ENCODE measurements around the gene ATP9B.

The ATP9B gene

DNA sequence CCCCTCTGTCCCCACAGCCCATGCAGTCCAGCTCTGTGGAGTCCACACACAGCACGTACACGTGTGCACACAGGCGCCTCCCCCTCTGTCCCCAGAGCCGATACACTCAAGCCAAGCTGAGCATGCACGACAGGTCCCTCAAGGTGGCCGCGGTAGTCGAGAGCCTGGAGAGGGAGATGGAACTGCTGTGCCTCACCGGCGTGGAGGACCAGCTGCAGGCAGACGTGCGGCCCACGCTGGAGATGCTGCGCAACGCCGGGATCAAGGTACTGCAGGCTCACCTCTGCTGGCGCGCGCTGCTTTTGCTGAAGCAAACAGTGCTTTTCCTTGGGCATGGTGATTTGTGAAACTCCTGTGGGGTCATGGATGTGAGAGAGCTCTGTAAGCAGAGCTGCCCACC, 268.0 kb downstream of the ATP9B start:
- no peak for DNase-seq

DNA sequence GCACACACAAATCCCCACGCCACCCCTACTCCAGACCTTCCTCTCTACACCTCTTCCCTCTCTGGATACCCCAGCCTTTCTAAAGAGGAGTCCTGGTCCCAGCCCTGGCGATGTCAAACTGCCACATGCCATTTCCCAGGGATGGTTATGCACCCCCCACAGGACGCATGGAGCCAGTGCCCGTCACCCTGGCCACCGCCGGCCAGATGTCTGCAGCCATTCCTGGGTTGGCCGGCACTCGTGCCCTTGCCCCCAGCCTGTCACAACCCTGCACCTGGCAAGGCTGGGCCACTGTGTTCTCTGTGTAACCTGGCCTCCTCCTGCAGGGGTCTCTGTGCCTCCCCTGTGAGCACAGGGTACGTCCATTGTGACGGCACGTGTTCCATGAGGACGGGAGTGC, 268.4 kb downstream of the ATP9B start:
- DNase-seq = no peak

DNA sequence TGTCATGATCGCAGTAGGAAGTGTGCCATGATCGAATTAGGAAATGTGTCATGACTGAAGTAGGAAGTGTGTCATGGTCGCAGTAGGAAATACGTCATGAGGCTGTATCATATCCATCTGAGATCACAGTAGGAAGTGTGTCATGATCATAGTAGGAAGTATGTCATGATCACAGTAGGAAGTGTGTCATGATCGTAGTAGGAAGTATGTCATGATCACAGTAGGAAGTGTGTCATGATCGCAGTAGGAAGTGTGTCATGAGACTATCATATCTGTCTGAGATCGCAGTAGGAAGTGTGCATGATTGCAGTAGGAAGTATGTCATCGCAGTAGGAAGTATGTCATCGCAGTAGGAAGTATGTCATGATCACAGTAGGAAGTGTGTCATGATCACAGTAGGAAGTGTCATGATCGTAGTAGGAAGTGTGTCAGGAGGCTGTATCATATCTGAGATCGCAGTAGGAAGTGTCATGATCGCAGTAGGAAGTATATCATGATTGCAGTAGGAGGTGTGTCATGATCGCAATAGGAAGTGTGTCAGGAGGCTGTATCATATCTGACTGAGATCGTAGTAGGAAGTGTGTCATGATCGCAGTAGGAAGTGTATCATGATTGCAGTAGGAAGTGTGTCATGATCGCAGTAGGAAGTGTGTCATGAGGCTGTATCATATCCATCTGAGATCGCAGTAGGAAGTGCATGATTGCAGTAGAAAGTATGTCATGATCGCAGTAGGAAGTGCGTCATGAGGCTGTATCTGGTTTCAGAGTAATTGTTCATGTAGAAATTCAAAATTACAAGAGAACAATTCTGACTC, 270.1 kb downstream of the ATP9B start:
- no peak for DNase-seq

DNA sequence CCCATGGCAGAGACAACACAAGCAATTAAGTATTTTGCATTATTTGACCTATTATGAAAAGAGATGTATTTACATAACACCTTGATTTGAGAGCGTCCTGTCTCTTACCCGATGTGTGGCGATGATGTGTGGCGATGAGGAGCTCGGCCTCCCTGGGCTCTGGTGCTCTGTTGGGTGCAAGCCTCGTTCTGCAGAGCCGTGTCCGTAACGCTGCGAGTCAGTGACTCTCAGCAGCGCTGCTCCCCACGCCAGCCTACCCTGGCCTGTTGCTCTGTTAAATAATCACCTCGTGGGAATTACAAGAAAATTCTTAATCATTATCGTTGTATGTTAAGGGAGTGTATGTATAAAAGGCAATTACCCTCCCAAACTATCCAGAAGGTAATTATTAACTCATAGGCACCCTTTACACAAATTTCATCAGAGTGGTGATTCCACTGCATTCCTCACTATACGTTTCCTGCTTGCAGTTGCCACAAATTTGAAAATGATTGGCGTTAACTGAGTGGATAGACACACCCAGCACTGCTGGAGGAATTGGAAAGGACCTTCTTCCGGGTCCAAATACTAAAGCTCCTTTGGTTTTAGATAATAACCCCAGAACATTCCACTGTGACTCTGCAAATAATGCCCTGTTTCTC, 274.5 kb downstream of the ATP9B start:
- DNase-seq = no peak

DNA sequence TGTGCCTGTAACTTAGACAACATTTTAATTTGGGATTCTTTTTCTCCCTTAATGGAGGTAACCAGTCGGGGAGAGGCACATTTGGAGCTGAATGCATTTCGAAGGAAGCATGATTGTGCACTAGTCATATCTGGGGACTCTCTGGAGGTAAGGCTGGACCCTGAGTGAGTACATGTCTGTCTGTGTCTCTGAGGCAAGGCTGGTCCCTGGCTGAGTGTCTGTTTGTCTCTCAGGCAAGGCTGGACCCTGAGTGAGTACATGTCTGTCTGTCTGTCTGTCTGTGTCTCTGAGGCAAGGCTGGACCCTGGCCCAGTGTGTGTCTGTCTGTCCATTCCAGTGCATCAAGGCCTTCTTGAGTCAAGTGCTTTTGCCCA, 275.0 kb downstream of the ATP9B start:
- no peak for DNase-seq

DNA sequence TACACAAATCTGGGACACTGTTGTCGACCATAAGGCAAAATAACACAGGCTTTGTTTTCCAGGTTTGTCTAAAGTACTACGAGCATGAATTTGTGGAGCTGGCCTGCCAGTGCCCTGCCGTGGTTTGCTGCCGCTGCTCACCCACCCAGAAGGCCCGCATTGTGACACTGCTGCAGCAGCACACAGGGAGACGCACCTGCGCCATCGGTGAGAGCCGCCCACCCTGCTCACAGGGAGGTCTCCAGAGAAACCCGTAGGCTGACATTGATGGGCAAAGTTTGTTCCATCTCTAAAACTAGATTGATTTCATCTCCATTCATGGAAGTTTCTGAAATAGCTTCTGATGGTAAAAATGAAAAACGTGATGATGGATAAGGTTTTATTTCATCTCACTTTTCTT, 276.2 kb downstream of the ATP9B start:
- DNase-seq = no peak

DNA sequence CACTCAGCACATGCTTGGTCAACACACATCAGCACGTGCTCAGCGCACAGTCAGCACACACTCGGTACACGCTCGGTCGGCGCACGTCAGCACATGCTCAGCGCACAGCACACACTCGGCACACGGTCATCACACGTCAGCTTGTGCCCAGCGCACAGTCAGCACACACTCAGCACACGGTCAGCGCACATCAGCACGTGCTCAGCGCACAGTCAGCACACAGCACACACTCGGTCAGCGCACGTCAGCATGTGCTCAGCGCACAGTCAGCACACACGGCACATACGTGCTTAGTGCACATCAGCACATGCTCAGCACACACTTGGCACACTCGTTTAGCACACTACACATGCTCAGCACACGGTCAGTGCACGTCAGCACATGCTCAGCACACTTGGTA, 276.8 kb downstream of the ATP9B start:
- no peak for DNase-seq

DNA sequence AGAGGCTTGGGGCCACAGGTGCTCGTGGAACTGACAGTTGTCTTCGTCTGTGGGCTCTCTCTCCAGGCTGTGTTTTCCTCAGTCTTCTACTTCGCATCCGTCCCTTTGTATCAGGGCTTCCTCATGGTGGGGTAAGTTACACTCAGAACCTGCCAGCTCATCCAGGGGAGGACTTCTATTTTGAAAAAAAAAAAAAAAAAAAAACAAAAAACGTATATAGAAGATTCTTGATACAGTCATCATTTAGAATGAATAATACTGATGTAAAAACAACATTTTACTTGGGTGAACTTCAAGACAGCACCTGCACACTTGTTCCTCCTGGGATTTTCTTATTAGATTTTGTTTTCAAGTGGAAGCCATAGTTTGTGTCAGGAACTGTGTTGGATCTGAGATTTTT, 278.9 kb downstream of the ATP9B start:
- no peak for DNase-seq

DNA sequence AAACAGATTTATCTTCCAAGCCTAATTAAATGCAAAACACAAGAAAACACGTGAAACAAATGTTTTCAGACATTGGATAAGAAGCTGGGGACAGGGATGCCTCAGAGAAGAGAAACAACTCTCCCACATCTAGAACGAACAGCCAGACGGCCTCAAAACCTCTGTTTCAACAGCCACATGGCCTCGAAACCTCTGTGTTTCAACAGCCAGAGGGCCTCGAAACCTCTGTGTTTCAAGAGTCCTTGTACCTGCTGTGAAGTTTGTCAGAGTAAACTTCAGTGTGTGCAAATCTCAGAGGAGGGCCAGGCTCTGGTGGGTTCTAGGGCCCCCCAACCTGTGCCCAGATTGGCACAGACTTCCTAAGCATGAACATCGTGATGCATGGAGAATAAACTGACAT, 283.2 kb downstream of the ATP9B start:
- DNase-seq = no peak

DNA sequence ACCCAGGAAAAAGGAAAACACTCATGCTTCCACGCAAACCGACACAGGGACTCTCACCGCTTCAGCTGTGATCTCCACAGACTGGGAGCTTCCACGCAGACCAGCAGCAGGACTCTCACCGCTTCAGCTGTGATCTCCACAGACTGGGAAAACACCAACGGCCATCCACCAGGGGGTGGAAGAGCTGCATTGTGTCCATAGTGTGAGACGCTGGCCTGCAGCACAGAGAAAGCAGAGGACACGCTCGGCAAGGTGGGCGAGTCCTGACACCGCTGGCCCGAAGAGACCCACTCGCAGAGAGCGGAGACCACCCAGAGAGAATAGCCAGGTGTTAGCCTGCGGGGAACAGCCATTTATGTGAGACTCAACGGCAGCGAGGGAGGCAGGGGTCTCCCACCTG, 284.1 kb downstream of the ATP9B start:
- no peak for DNase-seq

DNA sequence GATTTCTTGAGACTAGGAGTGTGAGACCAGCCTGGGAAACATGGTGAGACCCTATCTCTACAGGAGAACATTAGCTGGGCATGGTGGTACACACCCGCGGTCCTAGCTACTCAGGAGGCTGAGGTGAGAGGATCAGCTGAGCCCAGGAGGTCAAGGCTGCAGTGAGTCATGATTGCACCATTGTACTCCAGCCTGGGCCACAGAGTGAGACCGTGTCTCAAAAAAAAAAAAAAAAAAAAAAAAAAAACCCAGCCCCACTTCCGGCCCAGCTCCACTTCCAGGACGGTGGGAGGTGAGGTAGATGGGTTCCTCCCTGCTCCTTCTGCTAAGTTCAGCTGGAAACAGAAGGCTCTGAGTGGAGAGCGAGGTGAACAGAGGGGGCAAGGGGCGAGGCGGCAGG, 285.2 kb downstream of the ATP9B start:
- no peak for DNase-seq

DNA sequence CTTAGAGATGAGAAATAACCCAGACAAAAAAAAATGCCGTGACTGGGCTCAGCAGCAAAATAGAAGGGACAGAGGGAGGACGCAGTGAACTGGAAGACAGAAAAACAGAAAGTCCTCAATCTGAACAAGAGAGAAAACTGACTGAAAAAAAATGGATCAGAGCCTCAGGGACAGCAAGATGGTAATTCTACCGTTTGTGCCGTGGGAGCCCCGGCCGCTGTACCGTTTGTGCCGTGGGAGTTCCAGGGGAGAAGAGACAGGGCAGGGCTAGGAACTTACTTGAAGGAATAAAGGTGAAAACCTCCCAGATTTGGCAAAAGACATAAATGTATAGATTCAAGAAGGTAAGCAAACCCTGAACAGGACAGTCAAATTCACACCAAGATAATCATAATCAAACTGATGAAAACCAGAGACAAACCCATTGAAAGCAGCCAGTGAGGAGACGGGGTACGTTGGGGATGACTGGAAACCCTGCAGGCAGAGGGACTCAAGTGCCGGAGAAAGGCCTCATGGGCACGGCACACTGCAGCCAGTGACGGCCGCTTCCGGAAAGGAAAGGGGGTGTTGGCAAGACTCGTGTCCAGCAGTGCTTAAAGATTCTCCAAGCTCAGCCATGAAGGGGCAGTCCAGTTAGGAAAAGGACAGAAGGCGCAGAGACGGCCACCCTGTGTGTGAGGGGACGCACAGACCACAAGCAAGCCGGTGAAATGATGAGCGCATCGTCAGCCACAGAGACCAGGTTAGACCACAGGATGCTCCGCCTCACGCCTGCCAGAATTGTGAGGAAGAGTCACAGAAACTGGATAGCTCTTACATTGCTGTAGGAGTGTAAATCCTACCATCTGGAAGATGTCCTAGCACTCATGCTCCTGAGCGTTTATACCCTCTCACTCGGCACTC, 286.5 kb downstream of the ATP9B start:
- no peak for DNase-seq

DNA sequence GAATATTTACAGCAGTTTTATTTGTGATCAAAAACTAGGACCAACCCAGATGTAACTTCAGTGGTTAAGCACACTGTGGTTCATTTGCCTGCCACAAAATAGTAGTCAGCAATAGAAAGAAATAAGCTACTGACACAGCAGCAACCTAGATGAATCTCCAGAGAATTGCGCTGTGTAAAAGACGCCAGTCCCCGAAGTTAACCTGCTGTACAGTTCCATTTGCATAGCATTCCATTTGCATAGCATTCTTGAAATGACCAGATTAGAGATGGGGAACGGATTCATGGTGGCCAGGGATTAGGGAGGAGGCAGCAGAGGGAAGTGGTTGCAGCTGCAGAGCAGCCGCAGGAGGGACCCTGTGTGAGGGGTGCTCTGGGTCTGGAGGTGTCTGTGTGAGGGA, 287.2 kb downstream of the ATP9B start:
- no peak for DNase-seq

DNA sequence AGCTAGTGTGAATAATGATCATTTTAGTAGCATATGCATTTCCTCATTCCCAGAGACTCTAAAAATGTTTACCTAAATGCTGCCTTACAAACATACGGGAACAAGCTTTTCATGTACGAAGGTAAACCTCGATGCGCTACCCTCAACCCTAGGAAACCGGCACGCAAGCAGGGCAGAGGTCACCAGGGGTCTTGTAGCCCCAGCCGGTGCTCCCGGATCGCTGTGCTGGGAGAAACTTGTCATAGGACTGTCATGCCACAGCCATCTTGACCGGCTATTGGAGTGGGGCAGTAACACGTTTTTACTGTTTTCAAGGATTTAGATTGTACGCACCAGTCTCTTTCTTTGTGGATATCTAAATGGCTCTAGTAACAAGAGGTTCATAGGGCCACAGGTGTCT, 291.7 kb downstream of the ATP9B start:
- DNase-seq = no peak

DNA sequence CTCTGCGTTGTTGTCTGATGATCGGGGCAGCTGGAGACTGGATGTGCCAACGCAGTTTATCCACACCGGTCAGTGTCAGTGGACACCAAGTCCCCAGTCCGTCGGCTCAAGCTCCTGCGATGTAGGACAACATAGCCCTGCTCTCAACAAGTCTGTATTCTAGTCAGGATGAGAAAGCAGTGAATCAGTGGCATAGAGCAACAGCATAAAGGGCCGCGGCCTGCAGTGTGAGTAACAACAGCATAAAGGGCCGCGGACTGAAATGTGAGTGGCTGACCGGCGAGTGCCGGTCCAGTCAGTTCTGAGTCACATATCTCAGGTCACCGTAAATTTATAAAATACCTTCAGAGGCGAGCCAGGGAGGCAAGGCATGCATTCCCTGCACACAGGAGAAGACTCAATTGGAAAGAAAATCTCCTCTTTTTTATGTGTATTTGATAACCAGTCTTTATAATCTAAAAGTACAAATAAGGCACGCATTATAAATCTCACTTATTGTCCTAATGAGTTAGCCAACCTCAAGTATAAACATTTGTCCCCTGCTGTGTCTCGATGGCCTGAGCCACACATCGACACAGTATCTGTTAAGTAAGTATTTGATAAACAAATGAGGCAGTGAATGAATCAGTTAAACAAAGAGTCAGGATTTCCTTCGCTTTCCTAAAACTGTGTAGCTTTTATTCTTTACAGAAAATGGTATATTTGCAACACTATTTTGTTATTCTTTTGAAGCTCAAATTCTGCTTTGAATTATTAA, 292.8 kb downstream of the ATP9B start:
- no peak for DNase-seq

DNA sequence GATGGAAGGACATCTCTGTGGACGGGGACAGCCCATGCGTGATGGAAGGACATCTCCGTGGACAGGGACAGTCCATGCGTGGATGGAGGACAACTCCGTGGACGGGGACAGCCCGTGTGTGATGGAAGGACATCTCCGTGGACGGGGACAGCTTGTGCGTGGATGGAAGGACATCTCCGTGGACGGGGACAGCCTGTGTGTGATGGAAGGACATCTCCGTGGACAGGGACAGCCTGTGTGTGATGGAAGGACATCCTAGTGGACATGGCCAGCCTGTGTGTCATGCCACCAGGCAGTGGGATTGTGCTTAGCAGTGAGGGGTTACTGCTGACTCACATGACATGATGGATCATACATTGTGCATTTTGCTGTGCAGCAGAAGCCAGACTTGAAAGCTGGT, 296.5 kb downstream of the ATP9B start:
- no peak for DNase-seq

DNA sequence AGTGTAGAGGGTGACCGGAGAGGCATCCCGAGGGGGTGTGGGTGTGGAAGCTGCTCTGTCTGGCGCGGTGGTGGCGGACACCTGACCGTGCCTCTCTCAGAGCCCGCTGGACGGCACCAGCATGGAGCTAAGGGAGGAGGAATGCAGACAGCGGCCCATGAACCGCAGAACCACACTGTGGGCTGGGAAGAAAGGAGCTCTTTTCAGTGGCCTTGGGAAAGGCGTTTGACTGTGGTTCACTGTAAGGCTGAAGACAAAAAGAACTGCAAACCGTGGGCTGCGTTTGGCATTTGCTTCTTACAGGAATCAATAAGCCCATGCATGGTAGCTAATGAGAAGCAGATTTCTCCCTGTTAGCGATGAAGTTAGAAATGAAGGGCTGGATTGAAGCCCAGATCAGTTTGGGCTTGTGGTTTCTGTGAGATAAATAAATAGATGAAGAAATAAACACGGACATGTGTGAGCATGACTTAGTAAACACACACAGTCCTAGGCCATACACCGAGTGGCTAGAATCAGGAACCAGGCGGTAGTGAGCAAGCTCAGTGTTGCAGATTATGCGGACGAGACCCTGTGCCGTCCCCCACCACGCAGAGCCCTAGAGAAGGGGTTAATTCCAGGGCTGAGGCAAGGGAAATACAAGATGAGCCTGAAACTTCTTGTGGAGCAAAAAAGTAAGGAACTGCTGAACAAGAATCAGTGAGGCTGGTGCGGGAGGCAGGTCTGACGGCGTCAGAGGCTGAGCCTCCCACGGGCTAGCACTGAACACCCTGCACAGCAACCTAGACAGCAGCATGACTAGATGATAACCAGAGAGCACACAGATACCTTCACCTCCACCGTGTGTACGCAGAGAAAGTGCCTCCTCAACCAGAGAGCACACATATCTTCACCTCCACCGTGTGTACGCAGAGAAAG, 297.2 kb downstream of the ATP9B start:
- DNase-seq = no peak

DNA sequence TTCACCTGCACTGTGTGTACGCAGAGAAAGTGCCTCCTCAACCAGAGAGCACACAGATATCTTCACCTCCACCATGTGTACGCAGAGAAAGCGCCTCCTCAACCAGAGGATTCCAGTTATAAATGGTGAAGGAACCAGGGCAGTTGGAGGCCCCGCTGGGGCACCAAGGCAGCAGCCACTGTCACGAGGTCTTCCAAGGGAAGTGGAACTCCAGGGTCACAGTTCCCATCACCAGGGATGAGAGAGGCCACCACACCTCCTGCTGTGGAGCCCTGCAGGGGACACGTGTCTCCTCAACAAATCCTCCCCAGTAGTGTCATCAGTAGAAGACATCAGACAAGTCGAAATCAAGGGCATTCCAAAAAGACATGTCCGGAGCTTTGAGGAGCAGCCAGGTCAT, 298.3 kb downstream of the ATP9B start:
- DNase-seq = no peak

DNA sequence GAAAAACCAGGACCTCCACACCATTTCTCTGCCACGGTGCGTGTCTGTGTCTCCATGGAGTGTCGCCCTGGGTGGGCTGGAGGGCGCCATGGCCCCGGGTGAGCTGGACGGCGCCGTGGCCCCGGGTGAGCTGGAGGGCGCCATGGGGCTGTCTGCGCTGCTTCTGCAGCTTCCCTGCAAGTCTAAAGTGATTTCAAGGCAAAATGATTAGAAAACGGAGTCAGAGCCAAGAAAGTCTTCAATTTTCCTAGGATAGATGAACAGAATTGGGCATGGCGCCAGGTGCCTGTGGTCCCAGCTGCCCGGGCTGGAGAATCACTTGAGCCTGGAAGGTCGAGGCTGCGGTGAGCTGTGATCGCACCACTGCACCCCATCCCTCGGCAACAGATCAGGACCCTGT, 298.8 kb downstream of the ATP9B start:
- no peak for DNase-seq

DNA sequence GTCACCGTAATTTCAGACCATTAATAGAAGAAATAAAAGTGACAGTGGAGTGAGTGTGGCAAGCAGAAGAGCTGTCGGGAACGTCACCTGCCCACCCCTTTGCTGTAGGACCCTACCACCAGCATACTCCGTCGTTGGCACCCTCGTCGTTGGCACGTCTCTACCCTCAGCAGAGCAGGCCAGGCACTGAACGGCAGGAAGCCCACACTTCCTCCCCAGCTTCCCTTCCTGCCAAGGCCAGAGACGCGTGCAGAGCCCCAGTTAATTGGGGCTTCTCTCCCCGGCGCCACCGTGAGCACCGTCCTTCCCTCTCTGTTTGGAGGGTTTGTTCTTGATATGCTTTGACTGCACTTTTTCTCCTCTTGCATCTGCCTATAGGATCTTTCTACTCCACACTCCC, 299.5 kb downstream of the ATP9B start:
- DNase-seq = no peak

DNA sequence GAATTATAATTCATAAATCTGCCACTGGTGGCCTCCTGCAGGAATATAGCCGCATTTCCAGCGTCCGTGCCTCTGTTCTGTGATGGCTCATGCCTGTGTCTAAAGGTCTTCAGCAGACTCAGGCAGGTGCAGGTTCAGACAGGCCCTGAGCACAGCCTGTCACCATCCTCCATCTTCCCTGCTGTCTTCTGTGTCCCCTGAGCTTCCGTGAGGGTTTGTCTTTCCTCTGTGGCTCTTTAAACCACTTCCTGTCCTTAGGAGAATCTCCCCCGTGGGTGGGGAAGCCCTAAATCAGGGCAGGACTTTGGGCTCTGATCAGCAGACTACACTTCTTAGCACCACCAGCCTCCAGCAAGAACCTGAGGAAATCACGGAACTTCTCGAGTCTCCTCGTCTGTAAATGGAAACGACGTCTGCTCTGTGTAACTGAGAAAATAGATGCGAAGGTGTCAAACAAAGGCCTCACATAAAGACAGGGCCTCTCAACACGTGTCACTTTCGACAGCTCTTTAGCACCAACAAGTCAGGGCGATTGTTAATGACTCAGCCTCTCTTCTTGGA, 302.4 kb downstream of the ATP9B start:
- DNase-seq = no peak

DNA sequence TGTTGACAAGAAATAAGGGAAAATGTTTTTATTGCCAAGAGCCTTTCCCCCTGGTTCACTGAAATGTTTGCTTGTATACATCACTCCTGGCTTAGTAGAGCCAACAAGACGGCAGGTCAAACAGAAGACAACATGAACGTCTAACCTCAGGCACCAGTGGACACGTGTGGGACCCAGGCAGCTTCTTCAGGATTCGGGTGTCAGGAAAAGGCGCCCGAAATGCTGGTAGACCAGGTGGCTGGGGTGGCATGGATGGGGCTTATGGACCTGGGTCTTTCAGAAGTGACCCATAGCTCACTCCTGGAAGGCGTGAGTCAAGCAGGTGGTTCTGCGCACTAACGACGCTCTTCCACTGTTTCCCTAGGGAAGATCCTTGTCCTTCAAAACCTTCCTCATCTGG, 303.3 kb downstream of the ATP9B start:
- no peak for DNase-seq

Measured in activated CD4-positive, alpha-beta T cell treated with anti-CD3 and anti-CD28 coated beads, Interleukin-2, Interleukin-6, amounts not matched to agents 100 ng/mL and 50 ng/mL, durations not matched to agents 16 hours and 8 hours (primary cell).